GM19193 (cell line): Measurements from ENCODE around the gene PCID2.

Experiments
- POLR2A ChIP-seq: IDR thresholded peaks from 4 replicates; pipeline ENCODE4 v1.6.1; 2011; ENCODE audit not compliant: insufficient read depth, insufficient read length; ENCODE audit errors: extremely low read depth

The PCID2 gene

DNA sequence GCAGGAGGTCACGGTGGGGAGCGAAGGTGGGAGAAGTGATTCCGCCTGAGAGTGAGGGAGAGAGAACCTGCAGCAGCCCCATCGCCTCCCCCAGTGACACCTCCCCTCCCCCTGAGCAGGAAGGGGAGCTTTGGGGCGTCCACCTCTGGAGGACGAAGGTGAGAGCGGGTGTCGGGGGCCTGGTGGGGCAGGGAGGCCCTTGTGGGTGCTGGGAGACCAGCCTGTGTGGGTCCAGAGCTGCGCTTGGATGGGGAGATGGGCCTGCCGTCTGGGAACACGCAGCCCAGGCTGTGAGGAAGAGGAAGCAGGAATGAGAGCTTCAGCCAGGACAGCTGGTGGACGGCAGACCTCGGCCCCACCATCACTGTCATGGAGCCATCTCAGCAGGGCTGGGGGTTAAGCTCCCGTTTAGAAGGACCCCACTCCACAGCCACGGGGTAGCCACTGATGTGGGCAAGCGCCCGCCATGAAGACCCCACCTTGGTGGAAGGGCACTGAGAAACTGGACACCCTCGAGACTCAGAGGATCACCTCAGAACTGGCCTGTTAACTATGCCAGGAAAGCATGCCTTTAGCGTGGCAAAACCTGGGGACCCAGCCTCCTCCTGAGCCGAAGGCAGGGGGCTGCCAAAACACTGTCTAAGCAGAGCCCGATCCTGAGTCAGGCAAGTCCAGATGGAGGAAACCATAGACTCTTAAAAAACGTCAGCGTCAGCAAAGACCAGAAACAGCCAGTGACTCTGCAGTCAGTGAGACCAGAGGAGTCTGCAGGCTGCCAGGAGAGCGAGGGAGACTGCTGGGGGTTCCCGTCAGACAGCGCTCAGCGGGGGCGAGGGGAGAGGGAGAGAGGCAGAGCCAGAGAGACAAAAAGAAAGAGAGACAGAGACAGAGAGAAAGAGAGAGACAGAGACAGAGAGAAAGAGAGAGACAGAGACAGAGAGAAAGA, 56.5 kb downstream of the PCID2 start:
- TF ChIP-seq POLR2A, result no peak

DNA sequence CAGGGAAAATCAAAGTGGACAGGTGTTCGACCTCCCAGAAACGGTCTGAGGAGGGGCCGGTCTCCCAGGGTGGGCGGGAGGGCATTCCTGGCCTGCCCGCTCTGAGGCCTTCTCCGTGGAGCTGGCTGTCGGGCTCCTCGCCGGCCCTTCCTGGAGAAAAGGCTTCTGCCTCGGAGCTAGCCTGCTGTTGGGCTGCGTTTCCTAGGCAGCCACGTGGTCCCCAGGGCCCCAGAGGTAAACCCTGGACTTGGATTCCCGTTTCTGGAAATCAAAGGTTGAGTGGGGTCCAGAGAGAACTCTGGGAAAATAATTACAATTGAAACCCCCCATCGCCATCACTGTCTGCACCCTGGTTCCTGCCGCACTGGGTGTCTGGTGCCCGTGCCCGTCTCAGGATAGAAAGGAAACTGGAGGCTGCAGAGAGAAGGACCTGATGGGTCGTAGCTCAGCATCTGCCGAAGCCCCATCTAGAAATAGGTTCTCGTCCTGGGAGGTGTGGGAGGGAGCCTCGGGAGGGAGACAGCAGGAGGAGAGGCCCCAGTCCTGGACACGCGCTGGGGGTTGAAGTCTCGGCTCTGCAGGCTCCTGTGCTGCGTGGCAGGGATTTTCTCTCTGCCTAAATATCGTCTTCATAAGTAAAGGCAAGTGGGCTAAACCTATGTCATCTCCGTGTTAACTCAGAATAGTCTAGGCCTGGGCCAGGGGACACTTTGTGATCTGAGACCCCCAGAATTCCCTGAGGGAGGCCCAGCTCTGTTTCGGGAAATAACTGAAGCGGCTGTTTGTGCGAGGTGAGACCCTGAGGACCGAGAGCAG, 57.7 kb downstream of the PCID2 start:
- TF ChIP-seq POLR2A, result no peak

DNA sequence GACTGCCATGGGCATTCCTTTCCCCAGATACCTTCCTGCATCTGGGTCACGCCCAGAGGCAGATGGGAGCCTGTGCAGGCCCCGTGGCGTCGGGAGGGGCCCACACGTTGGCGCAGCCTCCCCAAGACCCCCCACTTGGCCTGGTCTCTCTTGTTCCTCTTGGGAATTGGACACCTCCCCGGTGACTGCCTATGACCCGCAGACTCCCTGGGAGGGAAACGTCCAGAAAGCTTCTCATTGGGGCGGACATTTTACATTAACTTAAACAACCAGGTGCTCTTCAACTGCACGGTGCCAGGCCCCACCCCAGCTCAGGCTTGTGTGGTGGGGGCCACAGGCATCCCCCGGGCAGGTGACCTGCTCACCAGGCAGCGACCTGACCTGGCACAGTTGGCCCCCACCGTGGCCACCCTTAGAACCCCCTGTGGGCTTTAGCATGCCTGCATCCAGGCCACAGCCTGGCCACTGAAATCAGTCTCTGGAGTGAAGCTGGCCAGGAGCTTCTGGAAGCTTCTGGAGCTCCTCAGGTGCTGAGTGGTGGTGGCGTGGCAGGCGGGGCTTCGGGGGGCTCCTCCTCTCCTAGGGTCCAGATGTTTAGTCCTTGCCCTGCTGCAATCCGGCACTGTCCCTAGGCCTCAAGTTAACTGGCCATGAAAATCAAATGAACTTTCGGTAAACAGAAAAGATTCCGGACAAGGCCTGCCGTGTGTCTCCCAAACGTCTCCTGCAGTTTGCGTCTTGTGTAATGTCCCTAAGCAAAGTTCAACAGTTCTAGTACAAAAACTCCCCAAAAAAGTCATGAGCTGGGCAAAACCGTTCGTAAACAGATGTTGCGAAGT, 58.5 kb downstream of the PCID2 start:
- no peak for TF ChIP-seq POLR2A

DNA sequence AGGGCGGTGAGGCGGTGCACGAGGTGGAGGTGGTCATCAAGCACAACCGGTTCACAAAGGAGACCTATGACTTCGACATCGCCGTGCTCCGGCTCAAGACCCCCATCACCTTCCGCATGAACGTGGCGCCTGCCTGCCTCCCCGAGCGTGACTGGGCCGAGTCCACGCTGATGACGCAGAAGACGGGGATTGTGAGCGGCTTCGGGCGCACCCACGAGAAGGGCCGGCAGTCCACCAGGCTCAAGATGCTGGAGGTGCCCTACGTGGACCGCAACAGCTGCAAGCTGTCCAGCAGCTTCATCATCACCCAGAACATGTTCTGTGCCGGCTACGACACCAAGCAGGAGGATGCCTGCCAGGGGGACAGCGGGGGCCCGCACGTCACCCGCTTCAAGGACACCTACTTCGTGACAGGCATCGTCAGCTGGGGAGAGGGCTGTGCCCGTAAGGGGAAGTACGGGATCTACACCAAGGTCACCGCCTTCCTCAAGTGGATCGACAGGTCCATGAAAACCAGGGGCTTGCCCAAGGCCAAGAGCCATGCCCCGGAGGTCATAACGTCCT, 59.4 kb downstream of the PCID2 start:
- no peak for TF ChIP-seq POLR2A

DNA sequence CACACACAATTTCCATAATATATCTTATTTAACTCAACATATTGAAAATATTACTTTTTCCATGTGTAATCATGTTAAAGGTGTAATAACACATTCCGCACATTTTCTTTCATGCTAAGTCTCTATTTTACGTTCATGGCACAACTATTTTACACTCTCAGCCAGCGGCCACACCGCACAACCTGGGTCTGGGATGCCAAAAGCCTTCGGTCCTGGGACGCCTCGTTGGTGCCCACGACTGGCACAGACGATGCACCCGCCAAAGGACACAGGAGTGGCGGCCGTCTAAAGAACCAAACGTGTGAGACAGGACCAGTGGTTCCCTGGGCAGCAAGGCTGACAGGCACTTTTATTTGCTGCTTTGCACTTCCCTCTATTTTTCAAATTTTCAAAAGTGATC, 60.1 kb downstream of the PCID2 start:
- no peak for TF ChIP-seq POLR2A

DNA sequence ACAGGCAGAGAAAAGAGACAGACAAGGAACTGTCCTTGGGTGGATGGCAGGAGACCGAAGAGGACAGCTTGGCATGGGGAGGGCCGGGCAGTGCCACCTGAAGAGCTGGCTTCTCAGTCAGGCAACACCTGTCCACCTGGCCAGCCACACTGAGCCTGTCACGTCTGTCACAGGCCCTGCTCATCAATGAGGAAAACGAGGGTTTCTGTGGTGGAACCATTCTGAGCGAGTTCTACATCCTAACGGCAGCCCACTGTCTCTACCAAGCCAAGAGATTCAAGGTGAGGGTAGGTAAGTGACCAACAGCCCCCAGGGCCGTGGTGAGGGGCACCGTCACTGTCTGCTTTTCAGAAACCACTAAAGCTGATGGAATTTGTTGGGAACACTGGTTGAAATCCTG, 61.3 kb downstream of the PCID2 start:
- TF ChIP-seq POLR2A, result no peak

DNA sequence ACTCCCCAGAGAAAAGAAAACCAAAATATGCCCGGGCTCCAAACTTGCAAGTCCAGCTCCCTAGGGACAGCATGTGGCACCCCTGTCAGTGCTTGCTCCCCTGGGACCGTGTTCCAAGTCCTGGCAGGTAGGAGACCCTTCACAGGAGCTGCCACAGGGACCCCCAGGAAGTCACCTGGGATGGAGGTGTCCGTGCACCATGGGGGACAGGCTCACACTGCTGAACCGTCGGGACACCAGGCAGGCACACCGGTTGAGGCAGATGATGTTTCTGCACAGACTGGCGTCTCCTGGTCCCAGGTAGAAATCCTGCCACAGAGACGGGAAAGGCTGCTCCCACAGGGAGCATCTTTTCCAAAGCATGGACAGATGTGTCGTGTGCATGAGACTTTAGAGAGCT, 61.7 kb downstream of the PCID2 start:
- no peak for TF ChIP-seq POLR2A

DNA sequence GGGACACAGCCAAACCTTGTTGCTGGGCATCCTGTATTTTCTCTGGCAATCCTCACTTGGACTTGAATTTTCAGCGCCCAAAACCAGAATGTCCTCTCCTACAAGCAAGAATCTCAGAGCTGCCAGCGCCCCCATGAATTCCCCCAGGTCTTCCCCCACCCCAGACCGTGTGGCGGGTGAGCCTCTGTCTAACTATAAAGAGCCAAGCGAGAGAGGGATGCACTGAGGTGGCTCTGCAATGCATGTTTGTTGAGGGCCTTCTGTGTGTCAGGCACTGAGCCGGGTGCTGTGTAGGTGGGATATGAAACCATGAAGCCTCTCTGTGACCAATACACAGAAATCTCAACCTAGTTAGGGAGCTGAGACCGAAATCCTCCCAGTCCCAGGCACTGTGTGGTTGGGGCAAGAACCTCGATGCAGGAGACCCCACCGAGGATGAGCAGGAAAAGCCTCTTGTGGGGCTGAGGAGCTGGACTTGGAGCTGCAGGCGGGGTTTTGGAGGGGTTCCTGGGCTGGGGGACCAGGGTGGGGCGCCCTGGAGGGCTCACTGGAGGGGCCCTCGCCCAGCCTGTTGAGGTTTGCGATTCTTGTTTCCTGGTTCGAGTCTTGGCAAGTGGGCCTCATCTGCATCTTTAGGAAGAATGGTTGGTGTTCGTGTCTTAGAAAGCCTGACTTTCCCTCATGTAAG, 62.4 kb downstream of the PCID2 start:
- TF ChIP-seq POLR2A, result no peak

DNA sequence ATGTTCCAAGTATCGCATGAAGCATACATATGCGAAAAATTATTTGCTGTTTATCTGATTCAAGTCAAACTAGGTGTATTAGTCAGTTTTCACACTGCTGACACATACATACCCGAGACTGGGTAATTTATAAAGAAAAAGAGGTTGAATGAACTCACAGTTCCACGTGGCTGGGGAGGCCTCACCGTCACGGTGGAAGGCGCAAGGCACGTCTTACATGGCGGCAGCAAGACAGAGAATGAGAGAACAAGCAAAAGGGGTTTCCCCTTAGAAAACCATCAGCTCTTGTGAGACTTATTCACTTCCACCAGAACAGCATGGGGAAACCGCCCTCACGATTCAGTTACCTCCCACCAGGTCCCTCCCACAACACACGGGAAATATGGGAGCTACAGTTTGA, 63.0 kb downstream of the PCID2 start:
- no peak for TF ChIP-seq POLR2A

DNA sequence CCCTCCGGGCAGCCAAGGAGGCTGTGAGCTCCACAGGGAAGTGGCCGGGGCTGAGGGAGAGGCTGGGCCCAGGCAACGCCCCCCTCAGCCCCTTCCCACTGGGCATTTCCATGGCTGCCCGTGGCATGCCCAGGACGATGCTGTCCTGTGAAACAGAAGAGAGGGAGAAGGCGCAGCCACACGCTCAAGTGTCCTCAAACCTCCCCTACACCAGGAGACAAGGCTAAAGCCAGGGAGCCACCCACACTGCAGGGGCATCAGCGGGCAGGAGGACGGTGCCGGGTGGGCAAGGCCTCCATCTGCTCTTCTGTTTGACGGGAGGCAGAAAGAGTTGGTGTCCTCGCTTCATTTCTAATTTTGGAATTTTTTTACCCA, 64.2 kb downstream of the PCID2 start:
- TF ChIP-seq POLR2A, result no peak

DNA sequence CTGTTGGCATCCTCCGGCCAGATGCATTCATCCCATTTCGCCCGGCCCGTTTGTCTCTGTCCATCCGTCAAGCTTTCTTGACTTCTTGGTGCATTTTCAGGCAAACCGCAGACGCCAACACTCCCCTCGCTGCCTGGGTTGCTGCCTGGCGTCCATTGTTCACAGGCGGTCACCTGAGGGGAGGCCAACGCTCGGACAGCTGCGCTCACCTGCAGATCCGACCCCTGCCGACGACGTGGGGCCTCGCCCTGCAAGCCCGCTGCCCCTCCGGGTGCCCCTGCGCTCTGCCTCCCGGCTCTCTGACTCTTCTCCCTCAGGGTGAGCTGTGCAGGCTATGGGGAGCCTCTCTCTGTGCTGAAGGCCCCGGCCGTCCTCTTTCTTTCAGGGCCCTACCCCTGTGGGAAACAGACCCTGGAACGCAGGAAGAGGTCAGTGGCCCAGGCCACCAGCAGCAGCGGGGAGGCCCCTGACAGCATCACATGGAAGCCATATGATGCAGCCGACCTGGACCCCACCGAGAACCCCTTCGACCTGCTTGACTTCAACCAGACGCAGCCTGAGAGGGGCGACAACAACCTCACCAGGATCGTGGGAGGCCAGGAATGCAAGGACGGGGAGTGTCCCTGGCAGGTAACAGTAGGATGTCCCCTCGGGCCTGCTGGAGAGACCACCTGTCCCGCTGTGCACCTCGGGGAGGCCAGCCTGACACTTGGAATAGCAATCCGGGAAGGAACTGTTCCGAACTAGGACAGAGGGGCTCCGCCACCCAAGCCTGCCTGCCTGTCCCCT, 64.8 kb downstream of the PCID2 start:
- TF ChIP-seq POLR2A, result no peak

DNA sequence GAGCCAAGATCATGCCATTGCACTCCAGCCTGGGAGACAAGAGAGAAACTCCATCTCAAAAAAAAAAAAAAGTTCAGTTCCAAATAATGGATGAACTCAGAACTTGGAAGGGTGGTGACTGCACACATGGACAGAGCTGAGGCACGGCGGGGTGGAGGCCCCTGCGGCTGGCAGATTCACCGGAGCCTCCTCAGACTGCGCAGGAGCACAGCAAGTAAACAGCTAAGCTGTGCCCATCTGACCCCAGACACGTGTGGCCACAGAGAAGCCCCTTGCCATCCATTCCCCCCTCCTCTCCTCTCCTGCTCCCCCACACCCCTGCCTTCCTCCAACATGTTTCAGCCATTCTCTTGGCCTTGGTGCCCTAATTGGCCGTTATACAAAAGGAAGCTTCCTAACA, 65.6 kb downstream of the PCID2 start:
- TF ChIP-seq POLR2A, result no peak

DNA sequence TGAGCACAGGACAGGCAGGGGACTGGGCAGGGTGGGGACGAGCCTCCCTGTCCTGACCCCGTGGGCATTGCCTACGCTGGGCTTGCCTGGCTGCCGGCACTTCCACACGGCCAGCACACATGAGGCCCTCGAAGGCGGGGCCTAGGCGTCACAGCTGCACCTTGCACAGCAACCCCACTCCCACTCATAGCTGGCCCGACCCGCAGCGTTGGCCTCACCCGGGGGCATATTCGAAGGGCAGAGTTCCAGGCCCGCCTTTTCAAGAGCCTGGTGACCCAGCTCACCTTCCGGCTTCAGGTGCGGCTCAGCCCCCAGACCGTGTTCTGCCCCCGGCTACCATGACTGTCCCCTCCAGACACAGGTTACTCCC, 66.9 kb downstream of the PCID2 start:
- no peak for TF ChIP-seq POLR2A
